ENCODE data around the gene ARMCX2.

Gene ARMCX2

GRCh38 chrX:101682723-101683122 lies 23.1 kb upstream of the ARMCX2 start:
- no peak overlapping the region for H3K4me2 ChIP-seq (ENCODE audit: insufficient read depth, low read length)
- no peaks in the 10 kb centered on the region for H3K36me3 ChIP-seq (ENCODE audit: insufficient read depth, low read length)
- H4K20me1 ChIP-seq (ENCODE audit: insufficient read depth, low read length): no peaks in the 10 kb centered on the region
- no peak overlapping the region for H3K9ac ChIP-seq (ENCODE audit: low read depth, low read length)
- H3K27ac ChIP-seq (ENCODE audit: low read length): no peak overlapping the region
- no peaks in the 10 kb centered on the region for H3K79me2 ChIP-seq (ENCODE audit: insufficient read depth, low read length)
- ATAC-seq (ENCODE audit: insufficient read depth, low read depth): no peak
- no peak overlapping the region for H3K4me3 ChIP-seq (ENCODE audit: low read depth in 1 of 2, low read length in 2 of 2)
- no peak for DNase-seq
- H2AFZ ChIP-seq (ENCODE audit: low read depth, low read length): no peak overlapping the region
- H3K27me3 ChIP-seq (ENCODE audit: insufficient read depth, low read length, poor library complexity): no peaks in the 10 kb centered on the region
- no peaks in the 10 kb centered on the region for H3K4me1 ChIP-seq (ENCODE audit: insufficient read depth, low read length)
- TF ChIP-seq EZH2 (IDR thresholded peaks at IDR 0.05; ENCODE audit: borderline replicate concordance, low read depth, low read length, severe bottlenecking) (no peak), CTCF (IDR thresholded peaks at IDR 0.05; ENCODE audit: borderline replicate concordance, extremely low read depth, low read length, poor library complexity, severe bottlenecking) (no peak)
- no peaks in the 10 kb centered on the region for H3K9me3 ChIP-seq (ENCODE audit: insufficient read depth, low read length, severe bottlenecking)

- DNase-seq: no peak
- no peaks in the 10 kb centered on the region for H3K9me3 ChIP-seq (ENCODE audit: insufficient read depth, low read length, severe bottlenecking)
- H3K9ac ChIP-seq (ENCODE audit: low read depth, low read length): no peak overlapping the region
- TF ChIP-seq EZH2 (IDR thresholded peaks at IDR 0.05; ENCODE audit: borderline replicate concordance, low read depth, low read length, severe bottlenecking) (no peak), CTCF (IDR thresholded peaks at IDR 0.05; ENCODE audit: borderline replicate concordance, extremely low read depth, low read length, poor library complexity, severe bottlenecking) (no peak)
- no peak overlapping the region for H3K4me2 ChIP-seq (ENCODE audit: insufficient read depth, low read length)
- ATAC-seq (ENCODE audit: insufficient read depth, low read depth): no peak
- no peak overlapping the region for H3K27ac ChIP-seq (ENCODE audit: low read length)
- no peaks in the 10 kb centered on the region for H3K27me3 ChIP-seq (ENCODE audit: insufficient read depth, low read length, poor library complexity)
- H3K79me2 ChIP-seq (ENCODE audit: insufficient read depth, low read length): no peaks in the 10 kb centered on the region
- H3K4me1 ChIP-seq (ENCODE audit: insufficient read depth, low read length): no peaks in the 10 kb centered on the region
- no peak overlapping the region for H2AFZ ChIP-seq (ENCODE audit: low read depth, low read length)
- no peak overlapping the region for H3K4me3 ChIP-seq (ENCODE audit: low read depth in 1 of 2, low read length in 2 of 2)
- no peaks in the 10 kb centered on the region for H3K36me3 ChIP-seq (ENCODE audit: insufficient read depth, low read length)
- no peaks in the 10 kb centered on the region for H4K20me1 ChIP-seq (ENCODE audit: insufficient read depth, low read length)
Measured at GRCh38 chrX:101677028-101677427, 17.4 kb upstream of the ARMCX2 start.

DNA sequence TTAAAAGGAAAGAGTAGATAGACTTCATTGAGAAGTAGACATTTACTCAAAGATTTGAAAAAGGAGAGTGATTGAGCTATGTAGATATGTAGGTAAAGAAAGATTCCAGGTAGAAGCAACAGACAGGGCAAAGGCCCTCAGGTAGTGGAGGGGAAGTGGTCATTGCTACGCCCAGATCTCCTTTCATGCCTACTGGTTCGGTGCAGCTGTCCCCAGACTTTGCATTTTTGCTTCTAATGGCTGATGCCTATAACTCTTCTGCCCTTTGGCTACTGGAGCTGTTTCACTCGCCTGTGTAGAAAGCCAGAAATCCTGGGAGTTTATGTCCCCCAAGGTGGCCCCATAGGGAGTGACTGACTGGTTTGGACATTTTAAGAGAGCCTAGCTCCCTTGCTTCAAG lies 16.9 kb upstream of the ARMCX2 start:
- Histone ChIP-seq H3K4me3 (ENCODE audit: low read depth in 1 of 2, low read length in 2 of 2) (no peak overlapping the region), H3K4me1 (ENCODE audit: insufficient read depth, low read length) (no peaks in the 10 kb centered on the region), H3K27ac (ENCODE audit: low read length) (no peak overlapping the region), H2AFZ (ENCODE audit: low read depth, low read length) (no peak overlapping the region), H4K20me1 (ENCODE audit: insufficient read depth, low read length) (no peaks in the 10 kb centered on the region), H3K79me2 (ENCODE audit: insufficient read depth, low read length) (no peaks in the 10 kb centered on the region), H3K27me3 (ENCODE audit: insufficient read depth, low read length, poor library complexity) (no peaks in the 10 kb centered on the region), H3K4me2 (ENCODE audit: insufficient read depth, low read length) (no peak overlapping the region), H3K36me3 (ENCODE audit: insufficient read depth, low read length) (no peaks in the 10 kb centered on the region), H3K9ac (ENCODE audit: low read depth, low read length) (no peak overlapping the region), H3K9me3 (ENCODE audit: insufficient read depth, low read length, severe bottlenecking) (no peaks in the 10 kb centered on the region)
- ATAC-seq (ENCODE audit: insufficient read depth, low read depth): no peak
- no peak for TF ChIP-seq CTCF (IDR thresholded peaks at IDR 0.05; ENCODE audit: borderline replicate concordance, extremely low read depth, low read length, poor library complexity, severe bottlenecking)
- TF ChIP-seq EZH2 (IDR thresholded peaks at IDR 0.05; ENCODE audit: borderline replicate concordance, low read depth, low read length, severe bottlenecking): no peak
- no peak for DNase-seq

DNA sequence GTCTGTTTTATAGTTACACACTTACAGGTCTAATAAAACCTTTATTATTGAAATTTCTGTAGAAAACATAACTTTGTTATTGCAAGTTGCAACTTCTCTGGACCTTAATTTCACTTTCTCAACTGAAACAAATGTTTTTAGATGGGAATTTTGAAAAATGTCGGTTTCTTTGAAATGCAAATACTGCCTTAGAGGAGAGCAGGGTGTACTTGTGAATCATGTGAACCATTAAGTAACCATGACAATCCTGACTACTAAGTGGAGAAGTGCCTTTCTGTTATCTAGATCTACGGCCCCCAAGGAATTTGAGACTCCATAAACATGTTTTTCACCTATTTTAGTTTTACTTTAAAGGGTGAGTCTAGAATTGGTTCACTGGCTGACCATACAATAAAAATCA lies 8.5 kb upstream of the ARMCX2 start:
- no peaks in the 10 kb centered on the region for H3K79me2 ChIP-seq (ENCODE audit: insufficient read depth, low read length)
- no peaks in the 10 kb centered on the region for H3K9me3 ChIP-seq (ENCODE audit: insufficient read depth, low read length, severe bottlenecking)
- H3K4me3 ChIP-seq (ENCODE audit: low read depth in 1 of 2, low read length in 2 of 2): no peak overlapping the region
- H2AFZ ChIP-seq (ENCODE audit: low read depth, low read length): no peak overlapping the region
- H3K36me3 ChIP-seq (ENCODE audit: insufficient read depth, low read length): no peaks in the 10 kb centered on the region
- no peaks in the 10 kb centered on the region for H3K27me3 ChIP-seq (ENCODE audit: insufficient read depth, low read length, poor library complexity)
- H4K20me1 ChIP-seq (ENCODE audit: insufficient read depth, low read length): no peaks in the 10 kb centered on the region
- no peak overlapping the region for H3K4me2 ChIP-seq (ENCODE audit: insufficient read depth, low read length)
- DNase-seq (no peak), ATAC-seq (ENCODE audit: insufficient read depth, low read depth) (no peak)
- H3K4me1 ChIP-seq (ENCODE audit: insufficient read depth, low read length): no peaks in the 10 kb centered on the region
- TF ChIP-seq EZH2 (IDR thresholded peaks at IDR 0.05; ENCODE audit: borderline replicate concordance, low read depth, low read length, severe bottlenecking) (no peak), CTCF (IDR thresholded peaks at IDR 0.05; ENCODE audit: borderline replicate concordance, extremely low read depth, low read length, poor library complexity, severe bottlenecking) (no peak)
- H3K27ac ChIP-seq (ENCODE audit: low read length): no peak overlapping the region
- no peak overlapping the region for H3K9ac ChIP-seq (ENCODE audit: low read depth, low read length)

Measured in DND-41 (cell line).